LHCN-M2 (cell line): ENCODE results near the gene TDP2. TPM values are rescaled to one million over a fixed set of nuclear protein-coding genes. Genes with fewer than 3 reads are reported as not detected.

Experiments
- DNase-seq: peaks from one replicate; pipeline ENCODE4 v3.0.0-alpha.2; 2012; ENCODE audit warnings: low read depth
- polyA plus RNA-seq: library from polyadenylated mRNA; unstranded; fragments of >200 nt; gene quantifications from one replicate; pipeline ENCODE4 v1.2.1, GENCODE V29; 2012; ENCODE audit warnings: missing spikeins
- total RNA-seq: library from RNA; depleted of rRNA; stranded (reverse); fragments of >200 nt; gene quantifications from 2 replicates; pipeline ENCODE4 v1.2.3, GENCODE V29; 2014; rRNA removed

TDP2 gene
- 17.4 and 22.3 TPM in 2 replicates for total RNA-seq
- polyA plus RNA-seq: 17.6 TPM

GRCh38 chr6:24666641-24667377 lies at the start of gene TDP2, which contains the start of gene ACOT13:
TDP2 (minus strand) TSS chr6:24666899; CDS start chr6:24666862, 37 bp downstream.
ACOT13 (plus strand) TSS chr6:24667077; CDS start chr6:24667264, 187 bp downstream.
- peak; percentile 96 for DNase-seq

GRCh38 chr6:24710519-24711303 lies 44.0 kb upstream of the TDP2 start:
- DNase-seq: no peak

GRCh38 chr6:24709014-24709711 lies 42.5 kb upstream of the TDP2 start:
- no peak for DNase-seq

- DNase-seq: no peak
These were observed 41.9 kb upstream of the TDP2 start for GRCh38 chr6:24708612-24709011.

- no peak for DNase-seq
These were observed 37.8 kb upstream of the TDP2 start for GRCh38 chr6:24704468-24704867.

- no peak for DNase-seq
These were observed 36.1 kb upstream of the TDP2 start for GRCh38 chr6:24702720-24703282.

GRCh38 chr6:24699521-24700359 lies 33.0 kb upstream of the TDP2 start:
- DNase-seq: no peak

- no peak for DNase-seq
These were observed 29.4 kb upstream of the TDP2 start for GRCh38 chr6:24696097-24696496.

GRCh38 chr6:24695635-24696034 lies 28.9 kb upstream of the TDP2 start:
- peak; percentile 31 for DNase-seq

GRCh38 chr6:24694198-24694597 lies 27.5 kb upstream of the TDP2 start:
- no peak for DNase-seq

- DNase-seq: no peak
These were observed 26.3 kb upstream of the TDP2 start for GRCh38 chr6:24692848-24693592.

- DNase-seq: no peak
These were observed 25.7 kb upstream of the TDP2 start for GRCh38 chr6:24692415-24692814.

- no peak for DNase-seq
These were observed 25.3 kb upstream of the TDP2 start for GRCh38 chr6:24692003-24692402.

- DNase-seq: no peak
These were observed 24.9 kb upstream of the TDP2 start for GRCh38 chr6:24691550-24691949.

GRCh38 chr6:24690593-24690992 lies 23.9 kb upstream of the TDP2 start:
- DNase-seq: no peak

GRCh38 chr6:24689964-24690363 lies 23.3 kb upstream of the TDP2 start:
- DNase-seq: peak; percentile 40

GRCh38 chr6:24686946-24687345 lies 20.2 kb upstream of the TDP2 start:
- DNase-seq: no peak

- DNase-seq: no peak
These were observed 19.7 kb upstream of the TDP2 start for GRCh38 chr6:24686408-24686807.

GRCh38 chr6:24683297-24684296 lies 16.9 kb upstream of the TDP2 start:
- DNase-seq: no peak
